ENCODE measurements around the gene DCUN1D2.
A peak's percentile ranks its signal among the peaks of the same experiment; 100 is the strongest.
"Not testable (repeated sequence)": the region's sequence is repeated elsewhere in the genome, so short reads cannot be mapped to it uniquely, and the experiment has no call there.

Gene DCUN1D2

DNA sequence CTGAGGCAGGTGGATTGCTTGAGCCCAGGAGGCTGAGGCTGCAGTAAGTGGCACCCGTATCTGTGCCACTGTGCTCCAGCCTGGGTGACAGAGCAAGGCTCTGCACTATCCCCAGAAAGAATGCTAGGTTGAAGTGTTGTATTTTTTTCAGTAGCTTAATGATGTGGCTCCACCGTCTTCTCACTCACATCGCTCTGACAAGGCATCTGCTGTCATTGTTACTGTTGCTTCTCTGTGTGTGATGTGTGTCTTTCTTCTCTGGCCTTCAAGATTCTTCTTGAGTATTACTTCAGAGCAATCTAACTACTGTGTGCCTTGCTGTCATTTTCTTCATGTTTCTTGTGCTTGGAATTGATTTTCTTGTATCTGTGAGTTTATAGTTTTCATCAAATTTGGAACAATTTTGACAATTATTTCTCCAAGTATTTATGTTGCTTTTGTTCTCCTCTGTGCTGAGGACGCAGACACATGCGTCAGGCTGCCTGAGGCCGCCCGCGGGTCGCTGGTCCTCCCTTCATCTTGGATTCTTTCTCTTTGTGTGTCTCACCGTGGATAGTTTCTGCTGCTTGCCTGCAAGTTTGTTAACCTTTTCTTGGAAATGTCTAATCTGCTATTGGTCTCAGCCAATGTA lies 48.0 kb downstream of the DCUN1D2 start:
- DNase-seq = peak in 1 of 2 donors; percentile 3

DNA sequence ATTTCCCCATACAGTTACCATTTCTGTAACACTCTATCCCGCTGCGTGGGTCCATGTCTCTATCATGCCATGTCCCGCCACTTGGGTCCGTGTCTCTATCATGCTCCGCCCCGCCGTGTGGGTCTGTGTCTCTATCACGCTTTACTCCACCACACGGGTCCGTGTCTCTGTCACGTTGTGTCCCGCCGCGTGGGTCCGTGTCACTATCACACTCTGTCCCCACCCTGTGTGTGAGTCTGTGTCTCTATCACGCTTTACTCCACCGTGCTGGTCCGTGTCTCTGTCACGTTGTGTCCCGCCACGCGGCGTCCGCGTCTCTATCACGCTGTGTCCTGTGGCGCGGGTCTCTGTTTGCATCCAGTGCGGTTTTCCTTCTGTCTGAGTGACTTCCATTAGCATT lies 48.9 kb downstream of the DCUN1D2 start:
- H3K27me3 ChIP-seq = no peaks in the 10 kb centered on the region
- H3K27ac ChIP-seq = no peak overlapping the region
- H3K4me3 ChIP-seq = no peak overlapping the region
- DNase-seq = peak in 1 of 2 donors; percentile 54
- H3K4me1 ChIP-seq = no peaks in the 10 kb centered on the region
- intact Hi-C loops (cut with DNase I; ENCODE audit: low total_unique reads) = no loop called here
- H3K9me3 ChIP-seq = no peaks in the 10 kb centered on the region
- peaks cover 0 to 19% (median 7%) of the 10 kb centered on the region in 3 donors for H3K36me3 ChIP-seq
- TF ChIP-seq, protein P1, sequence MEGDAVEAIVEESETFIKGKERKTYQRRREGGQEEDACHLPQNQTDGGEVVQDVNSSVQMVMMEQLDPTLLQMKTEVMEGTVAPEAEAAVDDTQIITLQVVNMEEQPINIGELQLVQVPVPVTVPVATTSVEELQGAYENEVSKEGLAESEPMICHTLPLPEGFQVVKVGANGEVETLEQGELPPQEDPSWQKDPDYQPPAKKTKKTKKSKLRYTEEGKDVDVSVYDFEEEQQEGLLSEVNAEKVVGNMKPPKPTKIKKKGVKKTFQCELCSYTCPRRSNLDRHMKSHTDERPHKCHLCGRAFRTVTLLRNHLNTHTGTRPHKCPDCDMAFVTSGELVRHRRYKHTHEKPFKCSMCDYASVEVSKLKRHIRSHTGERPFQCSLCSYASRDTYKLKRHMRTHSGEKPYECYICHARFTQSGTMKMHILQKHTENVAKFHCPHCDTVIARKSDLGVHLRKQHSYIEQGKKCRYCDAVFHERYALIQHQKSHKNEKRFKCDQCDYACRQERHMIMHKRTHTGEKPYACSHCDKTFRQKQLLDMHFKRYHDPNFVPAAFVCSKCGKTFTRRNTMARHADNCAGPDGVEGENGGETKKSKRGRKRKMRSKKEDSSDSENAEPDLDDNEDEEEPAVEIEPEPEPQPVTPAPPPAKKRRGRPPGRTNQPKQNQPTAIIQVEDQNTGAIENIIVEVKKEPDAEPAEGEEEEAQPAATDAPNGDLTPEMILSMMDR (IDR thresholded peaks at IDR 0.05) = no peak

More for the DNA sequence above, 48.0 kb downstream of the DCUN1D2 start:
- H3K9me3 ChIP-seq = no peaks in the 10 kb centered on the region
- TF ChIP-seq, protein P1 (IDR thresholded peaks at IDR 0.05) = no peak
- H3K4me1 ChIP-seq = no peaks in the 10 kb centered on the region
- peaks cover 0 to 19% (median 7%) of the 10 kb centered on the region in 3 donors for H3K36me3 ChIP-seq
- no peak overlapping the region for H3K4me3 ChIP-seq
- no peaks in the 10 kb centered on the region for H3K27me3 ChIP-seq
- H3K27ac ChIP-seq = no peak overlapping the region
- intact Hi-C loops (cut with DNase I; ENCODE audit: low total_unique reads) = no loop called here

DNA sequence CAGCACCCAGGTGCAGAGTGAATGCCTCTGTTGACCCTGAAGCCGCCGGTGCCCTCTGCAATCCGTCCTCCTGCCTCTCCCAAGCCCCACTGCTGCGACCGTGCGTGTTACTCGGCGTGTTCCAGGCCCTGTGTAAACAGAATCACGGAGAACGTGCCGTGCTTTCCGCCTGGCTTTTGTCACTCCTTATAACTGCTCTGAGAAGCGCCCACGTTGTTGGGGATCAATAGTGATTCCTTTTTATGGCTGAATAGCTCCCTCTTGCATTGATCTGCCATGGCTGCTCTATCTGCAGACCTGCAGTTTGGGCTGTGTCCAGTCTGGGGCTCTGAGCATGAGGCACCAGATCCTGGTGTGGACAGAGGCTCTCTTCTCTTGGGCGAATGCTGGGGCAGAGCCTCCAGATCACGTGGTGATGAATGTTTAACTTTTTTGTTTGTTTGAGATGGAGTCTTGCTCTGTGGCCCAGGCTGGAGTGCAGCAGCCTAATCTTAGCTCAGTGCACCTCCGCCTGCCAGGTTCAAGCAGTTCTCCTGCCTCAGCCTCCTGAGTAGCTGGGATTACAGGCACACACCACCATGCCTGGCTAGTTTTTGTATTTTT lies 53.0 kb downstream of the DCUN1D2 start:
- TF ChIP-seq, protein P1 (IDR thresholded peaks at IDR 0.05) = no peak
- Histone ChIP-seq H3K36me3 (peaks cover 0 to 17% (median 4%) of the 10 kb centered on the region in 3 donors), H3K4me1 (no peaks in the 10 kb centered on the region), H3K27me3 (no peaks in the 10 kb centered on the region), H3K4me3 (no peak overlapping the region), H3K9me3 (no peaks in the 10 kb centered on the region), H3K27ac (no peak overlapping the region)
- DNase-seq = no peak
- intact Hi-C loops (cut with DNase I; ENCODE audit: low total_unique reads) = no loop called here

DNA sequence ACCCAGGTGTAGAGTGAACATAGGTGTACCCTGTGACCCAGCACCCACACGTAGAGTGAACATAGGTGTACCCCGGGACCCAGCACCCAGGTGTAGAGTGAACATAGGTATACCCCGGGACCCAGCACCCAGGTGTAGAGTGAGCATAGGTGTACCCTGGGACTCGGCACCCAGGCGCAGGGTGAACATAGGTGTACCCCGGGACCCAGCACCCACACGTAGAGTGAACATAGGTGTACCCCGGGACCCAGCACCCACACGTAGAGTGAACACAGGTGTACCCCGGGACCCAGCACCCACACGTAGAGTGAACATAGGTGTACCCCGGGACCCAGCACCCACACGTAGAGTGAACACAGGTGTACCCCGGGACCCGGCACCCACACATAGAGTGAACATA lies 53.6 kb downstream of the DCUN1D2 start:
- not testable (repeated sequence) for H3K27ac ChIP-seq, H3K27me3 ChIP-seq

DNA sequence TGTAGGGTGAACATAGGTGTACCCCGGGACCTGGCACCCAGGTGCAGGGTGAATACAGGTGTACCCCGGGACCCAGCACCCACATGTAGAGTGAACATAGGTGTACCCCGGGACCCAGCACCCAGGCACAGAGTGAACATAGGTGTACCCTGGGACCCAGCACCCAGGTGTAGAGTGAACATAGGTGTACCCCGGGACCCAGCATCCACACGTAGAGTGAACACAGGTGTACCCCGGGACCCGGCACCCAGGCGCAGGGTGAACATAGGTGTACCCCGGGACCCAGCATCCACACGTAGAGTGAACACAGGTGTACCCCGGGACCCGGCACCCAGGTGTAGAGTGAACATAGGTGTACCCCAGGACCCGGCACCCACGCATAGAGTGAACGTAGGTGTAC lies 54.6 kb downstream of the DCUN1D2 start:
- H3K4me3 ChIP-seq; DNase-seq; H3K27me3 ChIP-seq; H3K4me1 ChIP-seq; H3K27ac ChIP-seq; H3K9me3 ChIP-seq; intact Hi-C loops (cut with DNase I; ENCODE audit: low total_unique reads): not testable (repeated sequence)
- H3K36me3 ChIP-seq = peaks cover 0 to 12% (median 2%) of the 10 kb centered on the region in 3 donors

More for the DNA sequence above, 53.6 kb downstream of the DCUN1D2 start:
- H3K4me3 ChIP-seq; H3K4me1 ChIP-seq; DNase-seq; H3K9me3 ChIP-seq; intact Hi-C loops (cut with DNase I; ENCODE audit: low total_unique reads): not testable (repeated sequence)
- H3K36me3 ChIP-seq = peaks cover 0 to 12% (median 4%) of the 10 kb centered on the region in 3 donors

DNA sequence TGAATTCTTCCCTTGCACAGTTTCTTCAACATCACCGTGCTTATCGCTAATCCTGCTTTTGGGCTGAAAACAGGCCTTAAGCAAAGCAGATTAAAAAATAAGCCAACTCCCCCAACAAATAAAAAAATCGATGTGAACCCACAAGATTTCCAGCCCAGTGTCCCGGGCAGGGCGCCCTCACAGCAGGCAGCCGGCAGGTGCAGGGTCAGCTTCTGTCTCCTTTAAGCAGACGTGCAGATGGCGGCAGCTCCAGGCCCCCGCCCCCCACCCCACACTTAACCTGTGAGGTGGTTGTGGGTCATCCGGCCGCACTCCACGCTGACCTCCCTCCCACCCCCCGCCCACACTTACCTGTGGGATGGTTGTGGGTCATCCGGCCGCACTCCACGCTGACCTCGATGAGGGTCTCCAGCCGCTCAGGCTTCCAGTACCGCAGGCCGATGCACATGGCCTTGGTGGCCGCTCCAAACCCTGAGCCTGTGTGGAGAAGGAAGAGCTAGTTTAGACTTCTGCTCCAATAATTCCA lies 57.1 kb downstream of the DCUN1D2 start:
- no peaks in the 10 kb centered on the region for H3K9me3 ChIP-seq
- DNase-seq = no peak
- no peaks in the 10 kb centered on the region for H3K4me1 ChIP-seq
- no peaks in the 10 kb centered on the region for H3K27me3 ChIP-seq
- no peak overlapping the region for H3K4me3 ChIP-seq
- H3K36me3 ChIP-seq = peaks cover 0 to 15% (median 0%) of the 10 kb centered on the region in 3 donors
- TF ChIP-seq, protein P1 (IDR thresholded peaks at IDR 0.05) = no peak
- H3K27ac ChIP-seq = no peak overlapping the region
- intact Hi-C loops (cut with DNase I; ENCODE audit: low total_unique reads) = no loop called here

Measured in tibial artery (tissue), 4 donors.